GM10847 (cell line): ENCODE results near the gene C1GALT1C1.

ENCODE experiments used
- POLR2A ChIP-seq: IDR thresholded peaks from 2 replicates; pipeline ENCODE4 v1.6.1; 2011; ENCODE audit not compliant: insufficient read length; ENCODE audit errors: extremely low read depth

The C1GALT1C1 gene

DNA sequence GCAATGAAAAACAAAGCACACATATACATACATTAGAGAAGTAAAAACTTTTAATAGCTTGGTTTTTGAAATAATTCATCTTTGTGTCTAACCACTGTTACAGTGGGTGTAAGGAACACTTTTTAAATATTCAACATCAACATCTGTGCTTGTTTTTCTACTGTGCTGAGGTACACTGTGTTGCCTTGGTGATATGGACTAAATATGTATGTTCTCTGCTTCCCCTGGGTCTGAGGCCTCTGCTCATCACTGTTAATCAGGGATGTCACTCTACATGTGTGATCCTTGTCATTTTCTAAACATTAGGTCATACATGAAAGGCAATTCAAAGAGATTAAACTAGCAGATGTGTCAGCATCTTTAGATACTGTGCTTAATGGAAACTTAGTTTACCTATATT, 15.0 kb downstream of the C1GALT1C1 start:
- TF ChIP-seq POLR2A = no peak

DNA sequence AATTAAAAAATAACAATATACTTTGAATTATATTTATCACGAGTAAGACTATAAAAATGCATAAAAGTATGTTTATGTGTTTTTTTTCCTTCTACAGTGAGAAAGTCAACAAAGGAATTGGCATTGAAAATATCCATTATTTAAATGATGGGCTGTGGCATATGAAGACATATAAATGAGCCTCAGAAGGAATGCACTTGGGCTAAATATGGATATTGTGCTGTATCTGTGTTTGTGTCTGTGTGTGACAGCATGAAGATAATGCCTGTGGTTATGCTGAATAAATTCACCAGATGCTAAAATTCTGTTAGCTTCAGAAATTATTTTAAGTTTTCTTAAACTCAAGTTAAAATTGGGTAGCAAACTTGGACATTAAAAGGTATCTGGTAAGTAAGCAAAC, 17.8 kb downstream of the C1GALT1C1 start:
- no peak for TF ChIP-seq POLR2A

DNA sequence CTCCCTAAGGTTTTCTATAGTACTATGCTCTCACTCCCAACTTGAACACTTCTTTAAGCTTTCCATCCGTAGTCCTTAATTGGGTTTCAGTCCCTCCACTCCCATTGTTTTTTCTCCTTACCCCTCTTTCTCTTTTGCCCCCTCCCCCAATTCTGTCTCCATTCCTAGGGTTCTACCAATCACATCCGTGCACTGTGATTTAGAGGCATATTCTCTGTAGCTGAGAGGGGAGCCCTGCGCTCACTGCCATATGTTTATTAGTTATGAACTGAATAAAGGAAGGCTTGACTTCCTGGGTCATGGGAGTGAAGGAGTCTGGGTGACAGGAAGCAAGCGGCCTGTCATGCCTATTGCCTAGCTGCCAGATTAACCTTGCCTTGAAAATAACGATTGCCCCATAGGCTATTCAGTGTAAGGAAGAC, 25.5 kb downstream of the C1GALT1C1 start:
- TF ChIP-seq POLR2A = no peak

DNA sequence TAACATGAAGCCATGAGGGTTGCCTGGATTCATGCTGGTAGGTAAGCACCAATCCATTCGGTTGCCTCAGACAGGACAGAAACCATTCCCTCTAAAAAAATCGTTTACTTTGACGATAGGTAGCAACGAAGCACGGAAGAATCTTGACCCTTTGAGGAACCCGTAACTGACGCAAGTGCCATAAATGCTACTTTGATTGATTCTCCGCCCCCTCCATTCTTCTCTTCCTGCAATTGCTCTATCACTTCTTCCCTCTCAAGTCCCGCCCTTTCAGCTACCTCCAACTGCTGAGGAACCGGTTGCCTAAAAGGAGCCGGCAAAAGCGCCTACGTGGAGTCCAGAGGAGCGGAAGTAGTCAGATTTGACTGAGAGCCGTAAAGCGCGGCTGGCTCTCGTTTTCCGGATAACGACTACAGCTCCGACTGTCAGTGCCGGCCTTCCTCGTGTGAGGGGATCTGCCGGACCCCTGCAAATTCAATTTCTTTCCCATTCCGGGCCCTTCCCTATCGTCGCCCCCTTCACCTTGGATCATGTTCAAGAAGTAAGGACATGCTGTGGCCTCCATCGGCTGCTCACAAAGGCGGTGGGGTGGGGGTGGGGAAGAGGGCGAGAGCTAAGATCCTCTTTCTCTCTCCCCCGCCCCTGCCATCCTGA, 26.0 kb downstream of the C1GALT1C1 start, which contains the start of gene MCTS1:
TSS of gene MCTS1 (plus strand) at position 395 of the 654 bp plus-strand sequence. CDS start at position 531, 136 bp downstream.
- TF ChIP-seq POLR2A = peak; percentile 39

DNA sequence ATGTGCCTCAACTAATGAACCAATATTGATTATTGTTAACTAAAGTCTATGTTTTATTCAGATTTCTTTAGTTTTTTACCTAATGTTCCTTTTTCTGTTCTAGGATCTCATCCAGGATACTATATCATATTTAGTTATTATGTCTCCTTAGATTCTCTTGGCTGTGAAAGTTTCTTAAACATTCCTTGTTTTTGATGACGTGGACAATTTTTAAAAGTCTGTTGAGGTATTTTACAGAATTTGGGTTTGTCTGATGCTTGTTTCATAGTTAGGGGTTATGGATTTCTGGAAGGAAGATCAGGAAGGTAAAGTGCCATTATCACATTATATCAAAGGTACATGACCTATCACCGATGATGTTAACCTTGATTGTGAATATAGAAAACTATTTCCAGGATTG, 44.2 kb downstream of the C1GALT1C1 start:
- no peak for TF ChIP-seq POLR2A
